ENCODE measurements around the gene ADCK1.

DNA sequence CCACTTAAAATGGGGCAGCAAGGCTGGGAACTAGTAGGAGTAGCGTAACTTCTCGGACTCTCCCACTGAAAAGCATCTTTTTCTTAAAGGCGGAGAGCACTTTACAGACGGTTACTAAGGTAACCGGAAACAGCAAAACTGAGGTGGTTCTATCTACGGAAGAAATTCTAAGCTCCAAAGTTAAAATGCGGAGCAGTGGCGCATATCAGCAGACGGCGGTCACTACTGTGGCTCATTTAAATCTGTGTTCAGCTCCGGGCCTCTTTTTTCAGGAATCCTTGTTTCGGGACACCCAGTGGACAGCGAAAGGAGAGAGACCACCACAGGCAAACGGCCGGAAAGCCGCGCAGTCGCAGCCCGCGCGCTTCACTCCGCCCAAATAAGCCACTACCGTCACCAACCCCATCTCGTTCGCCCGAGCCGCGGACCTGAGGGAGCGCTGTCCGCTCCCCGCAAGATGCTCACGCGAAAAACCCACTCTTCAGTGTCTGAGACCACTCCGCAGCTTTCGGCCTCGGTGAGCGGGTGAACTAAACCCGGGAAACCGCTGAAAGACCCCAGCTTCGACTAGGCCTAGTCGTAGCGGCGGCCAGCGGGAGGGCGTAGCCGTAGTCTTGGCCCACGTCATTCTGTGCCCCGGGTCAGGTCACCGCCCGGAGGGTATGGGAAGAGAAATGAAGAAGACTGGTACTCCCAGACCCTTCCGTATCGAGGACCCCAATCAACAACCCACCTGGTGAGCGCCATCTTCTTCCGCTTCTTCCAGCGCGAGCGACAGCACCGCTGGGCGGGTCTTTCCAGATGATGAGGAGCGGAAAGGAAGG lies 39.3 kb upstream of the ADCK1 start, which contains the start of gene SNW1:
- TF ChIP-seq EZH2phosphoT487 (IDR thresholded peaks at IDR 0.05; ENCODE audit: borderline replicate concordance) = no peak
- TF ChIP-seq, protein P1, sequence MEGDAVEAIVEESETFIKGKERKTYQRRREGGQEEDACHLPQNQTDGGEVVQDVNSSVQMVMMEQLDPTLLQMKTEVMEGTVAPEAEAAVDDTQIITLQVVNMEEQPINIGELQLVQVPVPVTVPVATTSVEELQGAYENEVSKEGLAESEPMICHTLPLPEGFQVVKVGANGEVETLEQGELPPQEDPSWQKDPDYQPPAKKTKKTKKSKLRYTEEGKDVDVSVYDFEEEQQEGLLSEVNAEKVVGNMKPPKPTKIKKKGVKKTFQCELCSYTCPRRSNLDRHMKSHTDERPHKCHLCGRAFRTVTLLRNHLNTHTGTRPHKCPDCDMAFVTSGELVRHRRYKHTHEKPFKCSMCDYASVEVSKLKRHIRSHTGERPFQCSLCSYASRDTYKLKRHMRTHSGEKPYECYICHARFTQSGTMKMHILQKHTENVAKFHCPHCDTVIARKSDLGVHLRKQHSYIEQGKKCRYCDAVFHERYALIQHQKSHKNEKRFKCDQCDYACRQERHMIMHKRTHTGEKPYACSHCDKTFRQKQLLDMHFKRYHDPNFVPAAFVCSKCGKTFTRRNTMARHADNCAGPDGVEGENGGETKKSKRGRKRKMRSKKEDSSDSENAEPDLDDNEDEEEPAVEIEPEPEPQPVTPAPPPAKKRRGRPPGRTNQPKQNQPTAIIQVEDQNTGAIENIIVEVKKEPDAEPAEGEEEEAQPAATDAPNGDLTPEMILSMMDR (conservative IDR thresholded peaks at IDR 0.05; ENCODE audit: low read length) = no peak
